OCI-LY1 (cell line): ENCODE measurements around the gene EYA2.

Experiments
- H2AFZ ChIP-seq: fragments of 200-600 bp; sonication (generic), shearing (Covaris generic); 2 replicates; pipeline ENCODE4 v1.6.0; 2014; ENCODE audit warnings: antibody characterized with exemption, mild to moderate bottlenecking, low read length
- H3F3A ChIP-seq: fragments of 200-600 bp; sonication (generic), shearing (Covaris generic); 2 replicates; pipeline ENCODE4 v1.6.0; 2014; ENCODE audit warnings: mild to moderate bottlenecking, antibody characterized with exemption, low read length, moderate library complexity; ENCODE audit not compliant: insufficient read depth
- H3K27ac ChIP-seq: fragments of 200-600 bp; sonication (generic); 2 replicates; pipeline ENCODE4 v1.5.1; 2014; ENCODE audit warnings: low read length, mixed run types, mild to moderate bottlenecking, low read depth; ENCODE audit not compliant: poor library complexity, severe bottlenecking
- H3K27me3 ChIP-seq: fragments of 200-600 bp; sonication (generic); 2 replicates; pipeline ENCODE4 v1.6.0; 2014; ENCODE audit warnings: antibody characterized with exemption, mild to moderate bottlenecking, low read length, moderate library complexity; ENCODE audit not compliant: insufficient read depth
- H3K36me3 ChIP-seq: fragments of 200-600 bp; sonication (generic); 2 replicates; pipeline ENCODE4 v1.6.1; 2014; ENCODE audit warnings: mild to moderate bottlenecking, antibody characterized with exemption, low read length, moderate library complexity, mixed read lengths; ENCODE audit not compliant: insufficient read depth
- H3K4me1 ChIP-seq: fragments of 200-600 bp; sonication (generic); 2 replicates; pipeline ENCODE4 v1.5.1; 2014; ENCODE audit warnings: mild to moderate bottlenecking, low read length, moderate library complexity; ENCODE audit not compliant: insufficient read depth, severe bottlenecking
- H3K4me2 ChIP-seq: fragments of 200-600 bp; sonication (generic), shearing (Covaris generic); 2 replicates; pipeline ENCODE4 v1.6.1; 2014; ENCODE audit warnings: low read length
- H3K4me3 ChIP-seq: fragments of 200-600 bp; sonication (generic); 2 replicates; pipeline ENCODE4 v1.5.1; 2014; ENCODE audit warnings: low read length, low read depth, mild to moderate bottlenecking, mixed read lengths; ENCODE audit not compliant: poor library complexity, severe bottlenecking
- H3K79me2 ChIP-seq: fragments of 200-600 bp; shearing (Covaris generic); 2 replicates; pipeline ENCODE4 v1.6.1; 2016; ENCODE audit warnings: mixed run types, low read length, mixed read lengths; ENCODE audit not compliant: insufficient read depth
- H3K9ac ChIP-seq: fragments of 200-600 bp; sonication (generic), shearing (Covaris generic); 2 replicates; pipeline ENCODE4 v1.6.1; 2014; ENCODE audit warnings: mild to moderate bottlenecking, low read length, mixed read lengths
- H3K9me2 ChIP-seq: fragments of 200-600 bp; sonication (generic), shearing (Covaris generic); 2 replicates; pipeline ENCODE4 v1.6.1; 2014; ENCODE audit warnings: low read depth, mild to moderate bottlenecking, low read length, mixed read lengths
- H3K9me3 ChIP-seq: fragments of 200-600 bp; shearing (Covaris generic); 2 replicates; pipeline ENCODE4 v1.6.1; 2014; ENCODE audit warnings: low read length, mixed read lengths
- H4K20me1 ChIP-seq: fragments of 200-600 bp; sonication (generic), shearing (Covaris generic); 2 replicates; pipeline ENCODE4 v1.6.0; 2016; ENCODE audit warnings: mild to moderate bottlenecking, low read length; ENCODE audit not compliant: insufficient read depth
- EZH2 ChIP-seq: fragments of 200-600 bp; sonication (generic), shearing (Covaris generic); IDR thresholded peaks from 2 replicates; pipeline ENCODE4 v1.8.0; 2017; ENCODE audit warnings: borderline replicate concordance, mixed run types, mild to moderate bottlenecking, antibody characterized with exemption, low read length, moderate library complexity, mixed read lengths
- TF ChIP-seq, protein P1 (sequence below): fragments of 200-600 bp; sonication (generic), shearing (Covaris generic); IDR thresholded peaks from 2 replicates; pipeline ENCODE4 v1.5.1; 2017; ENCODE audit warnings: mild to moderate bottlenecking, antibody characterized with exemption, low read length, moderate library complexity, mixed read lengths

Gene EYA2

GRCh38 chr20:46978951-46979491, 84.4 kb downstream of the EYA2 start:
- Histone ChIP-seq H3K79me2 (no peaks in the 10 kb centered on the region), H3K4me1 (no peaks in the 10 kb centered on the region), H3K9ac (no peak overlapping the region), H3K9me3 (no peaks in the 10 kb centered on the region), H3K4me3 (no peak overlapping the region), H2AFZ (no peak overlapping the region), H3K36me3 (no peaks in the 10 kb centered on the region), H3F3A (no peaks in the 10 kb centered on the region), H3K27ac (no peak overlapping the region), H3K27me3 (no peaks in the 10 kb centered on the region), H3K4me2 (no peak overlapping the region), H3K9me2 (no peaks in the 10 kb centered on the region), H4K20me1 (no peaks in the 10 kb centered on the region)
- TF ChIP-seq EZH2: no peak
- TF ChIP-seq, protein P1, sequence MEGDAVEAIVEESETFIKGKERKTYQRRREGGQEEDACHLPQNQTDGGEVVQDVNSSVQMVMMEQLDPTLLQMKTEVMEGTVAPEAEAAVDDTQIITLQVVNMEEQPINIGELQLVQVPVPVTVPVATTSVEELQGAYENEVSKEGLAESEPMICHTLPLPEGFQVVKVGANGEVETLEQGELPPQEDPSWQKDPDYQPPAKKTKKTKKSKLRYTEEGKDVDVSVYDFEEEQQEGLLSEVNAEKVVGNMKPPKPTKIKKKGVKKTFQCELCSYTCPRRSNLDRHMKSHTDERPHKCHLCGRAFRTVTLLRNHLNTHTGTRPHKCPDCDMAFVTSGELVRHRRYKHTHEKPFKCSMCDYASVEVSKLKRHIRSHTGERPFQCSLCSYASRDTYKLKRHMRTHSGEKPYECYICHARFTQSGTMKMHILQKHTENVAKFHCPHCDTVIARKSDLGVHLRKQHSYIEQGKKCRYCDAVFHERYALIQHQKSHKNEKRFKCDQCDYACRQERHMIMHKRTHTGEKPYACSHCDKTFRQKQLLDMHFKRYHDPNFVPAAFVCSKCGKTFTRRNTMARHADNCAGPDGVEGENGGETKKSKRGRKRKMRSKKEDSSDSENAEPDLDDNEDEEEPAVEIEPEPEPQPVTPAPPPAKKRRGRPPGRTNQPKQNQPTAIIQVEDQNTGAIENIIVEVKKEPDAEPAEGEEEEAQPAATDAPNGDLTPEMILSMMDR: no peak

DNA sequence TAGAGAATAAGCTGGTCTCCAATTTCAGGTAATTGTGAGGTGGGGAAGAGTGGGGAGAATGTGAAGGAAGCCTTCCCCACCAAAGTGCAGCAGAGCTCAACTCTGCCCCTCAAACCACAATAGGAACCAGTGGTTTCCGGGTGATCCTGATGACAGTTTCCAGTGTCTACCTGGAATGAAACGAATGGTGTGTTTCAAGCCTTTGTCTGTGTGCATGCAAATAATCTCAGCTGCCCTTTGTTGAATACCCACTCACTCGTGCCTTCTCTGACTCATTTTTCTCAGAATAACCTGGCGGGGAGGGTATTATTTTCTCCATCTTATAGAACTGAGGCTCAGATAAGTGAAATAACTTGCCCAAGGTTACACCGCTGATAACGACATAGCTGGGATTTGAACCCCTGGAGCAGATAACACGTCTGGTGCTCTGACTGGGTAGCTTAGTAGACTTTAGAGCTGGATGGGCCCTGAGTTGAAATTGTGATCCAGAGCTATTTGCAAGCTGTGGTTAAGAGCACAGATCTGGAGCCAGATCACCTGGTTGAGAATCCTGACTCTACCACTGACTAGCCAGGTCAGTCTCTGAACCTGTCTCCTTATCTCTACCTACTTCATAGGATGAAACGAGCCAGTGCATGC, 85.1 kb downstream of the EYA2 start:
- H3K27ac ChIP-seq: no peak overlapping the region
- H3F3A ChIP-seq: no peaks in the 10 kb centered on the region
- no peak overlapping the region for H3K9ac ChIP-seq
- no peaks in the 10 kb centered on the region for H3K4me1 ChIP-seq
- no peak overlapping the region for H3K4me3 ChIP-seq
- no peak overlapping the region for H3K4me2 ChIP-seq
- H3K27me3 ChIP-seq: no peaks in the 10 kb centered on the region
- no peak overlapping the region for H2AFZ ChIP-seq
- H4K20me1 ChIP-seq: no peaks in the 10 kb centered on the region
- TF ChIP-seq, protein P1: no peak
- TF ChIP-seq EZH2: no peak
- H3K9me3 ChIP-seq: no peaks in the 10 kb centered on the region
- no peaks in the 10 kb centered on the region for H3K9me2 ChIP-seq
- H3K36me3 ChIP-seq: no peaks in the 10 kb centered on the region
- H3K79me2 ChIP-seq: no peaks in the 10 kb centered on the region

DNA sequence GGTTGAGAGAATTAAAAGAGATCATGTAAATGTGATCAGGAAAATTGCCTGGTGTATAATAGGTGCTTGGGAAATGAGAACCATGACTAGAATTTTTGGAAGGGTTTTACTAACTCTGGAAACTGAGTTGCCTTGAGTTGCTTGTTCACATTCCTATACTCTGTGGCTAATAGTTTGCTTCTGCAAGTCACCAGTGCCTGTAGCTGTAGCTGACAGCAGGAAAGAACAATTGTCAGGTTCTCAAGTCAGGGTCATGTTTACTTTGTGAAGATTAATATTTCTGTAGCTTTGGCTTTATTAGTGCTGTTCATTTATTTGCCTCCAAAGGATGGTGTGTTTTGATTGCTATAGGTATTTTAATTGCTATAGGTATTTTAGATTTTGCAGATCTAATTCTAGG, 86.5 kb downstream of the EYA2 start:
- Histone ChIP-seq H3K9me3 (no peaks in the 10 kb centered on the region), H3K27ac (no peak overlapping the region), H4K20me1 (no peaks in the 10 kb centered on the region), H3K4me2 (no peak overlapping the region), H3K36me3 (no peaks in the 10 kb centered on the region), H3F3A (no peaks in the 10 kb centered on the region), H2AFZ (no peak overlapping the region), H3K79me2 (no peaks in the 10 kb centered on the region), H3K27me3 (0 out of 2 replicates have a peak, but pooled peaks cover 5% of the 10 kb centered on the region), H3K9ac (no peak overlapping the region), H3K4me3 (no peak overlapping the region), H3K9me2 (no peaks in the 10 kb centered on the region), H3K4me1 (no peaks in the 10 kb centered on the region)
- no peak for TF ChIP-seq EZH2
- TF ChIP-seq, protein P1: no peak
